Fibroblast of pulmonary artery (primary cell): ENCODE results near the gene FAAH.
"Not testable (repeated sequence)": the region's sequence is repeated elsewhere in the genome, so short reads cannot be mapped to it uniquely, and the experiment has no call there.

ENCODE experiments used
- DNase-seq: peaks from one replicate; pipeline ENCODE4 v3.0.0-alpha.2; 2010; ENCODE audit warnings: low read depth
- H3K4me3 ChIP-seq: replicated peaks from 2 replicates; pipeline ENCODE4 v1.5.1; 2011; ENCODE audit warnings: low read depth, mild to moderate bottlenecking, control low read depth, low read length, moderate library complexity
- CTCF ChIP-seq: IDR thresholded peaks from 2 replicates; pipeline ENCODE4 v1.5.1; 2011; ENCODE audit warnings: mild to moderate bottlenecking, control low read depth, low read length, inconsistent platforms; ENCODE audit errors: missing control alignments

Gene FAAH

GRCh38 chr1:46394108-46394871 lies at the start of gene FAAH:
Gene FAAH, plus strand, starts transcription at chr1:46394317. Its CDS starts 32 bp downstream, at chr1:46394349.
- TF ChIP-seq CTCF: no peak
- peak within 1 kb of the TSS; percentile 3 for H3K4me3 ChIP-seq
- peak; percentile 25 for DNase-seq

DNA sequence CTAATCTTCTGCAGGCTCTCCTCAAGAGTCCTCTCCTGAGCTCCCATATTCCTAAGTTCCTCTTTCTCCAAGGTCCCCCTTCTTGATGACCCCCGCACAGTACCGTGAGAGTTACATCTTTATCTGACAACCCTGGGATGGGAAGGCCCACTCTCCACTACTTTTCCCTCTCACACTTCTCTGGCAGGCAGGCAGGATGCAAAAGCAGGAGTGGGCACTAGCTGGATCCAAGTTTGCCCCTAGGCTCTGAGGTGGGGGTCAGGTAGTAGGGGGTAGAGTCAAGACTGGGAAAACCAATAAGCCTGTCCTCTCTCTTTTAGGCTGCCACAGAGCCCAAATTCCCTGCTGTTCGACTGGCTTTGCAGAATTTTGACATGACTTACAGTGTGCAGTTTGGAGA lies 49.6 kb upstream of the FAAH start:
- no peak overlapping the region for H3K4me3 ChIP-seq
- TF ChIP-seq CTCF: no peak
- no peak for DNase-seq

DNA sequence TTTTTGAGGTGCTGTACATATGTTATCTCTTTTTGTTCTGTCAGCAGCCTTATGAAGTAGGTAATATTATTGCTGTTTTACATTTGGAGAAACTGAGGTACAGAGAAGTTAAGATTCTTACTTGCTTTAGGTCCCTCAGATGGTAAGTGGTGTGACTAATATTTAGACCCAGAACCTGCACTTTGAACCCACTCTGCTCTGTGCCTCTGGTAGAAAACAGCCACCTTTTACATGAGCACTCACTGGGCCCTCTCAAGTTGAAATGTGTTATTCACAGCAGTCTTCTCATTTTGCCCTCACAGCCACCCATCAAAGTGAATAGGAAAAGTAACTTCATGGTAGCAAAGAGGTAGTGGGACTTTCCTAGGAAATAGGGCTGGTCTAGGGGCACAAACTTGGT lies 48.8 kb upstream of the FAAH start:
- no peak overlapping the region for H3K4me3 ChIP-seq
- no peak for DNase-seq
- no peak for TF ChIP-seq CTCF

- DNase-seq: no peak
- TF ChIP-seq CTCF: no peak
- no peak overlapping the region for H3K4me3 ChIP-seq
These were observed 41.8 kb upstream of the FAAH start for GRCh38 chr1:46352363-46352762.

DNA sequence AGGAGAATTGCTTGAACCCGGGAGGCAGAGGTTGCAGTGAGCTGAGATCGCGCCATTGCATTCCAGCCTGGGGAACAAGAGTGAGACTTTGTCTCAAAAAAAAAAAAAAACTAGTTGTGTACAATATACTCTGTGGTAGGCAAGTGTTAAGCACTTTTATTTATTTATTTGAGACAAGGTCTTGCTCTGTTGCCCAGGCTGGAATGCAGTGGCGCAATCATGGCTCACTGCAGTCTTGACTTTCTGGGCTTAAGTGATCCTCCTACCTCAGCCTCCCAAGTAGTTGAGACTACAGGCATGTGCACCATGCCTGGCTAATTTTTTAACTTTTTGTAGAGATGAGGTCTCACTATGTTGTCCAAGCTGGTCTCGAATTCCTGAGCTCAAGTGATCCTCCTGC lies 38.2 kb upstream of the FAAH start:
- not testable (repeated sequence) for DNase-seq, H3K4me3 ChIP-seq

DNA sequence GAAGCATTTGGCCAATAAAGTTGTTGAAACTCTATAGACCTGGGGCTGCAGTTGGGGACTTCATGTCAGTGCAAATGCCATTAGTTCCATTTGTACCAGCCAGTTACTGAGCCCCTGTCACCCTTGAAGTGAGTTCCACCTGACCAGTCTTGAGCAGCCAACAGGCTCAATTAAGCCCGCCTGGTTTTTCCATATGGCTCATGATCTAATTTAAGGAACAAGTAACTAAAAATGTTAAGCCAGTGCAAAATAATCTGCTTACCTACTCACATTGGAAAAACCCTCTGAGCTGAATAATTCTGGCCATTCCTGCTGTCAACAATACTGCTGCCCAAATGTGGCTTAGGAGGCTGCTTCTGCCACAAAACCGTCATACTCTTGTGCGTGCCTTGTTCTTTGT lies 32.0 kb upstream of the FAAH start:
- H3K4me3 ChIP-seq: no peak overlapping the region
- no peak for DNase-seq
- TF ChIP-seq CTCF: no peak

GRCh38 chr1:46363121-46363520 lies 31.0 kb upstream of the FAAH start:
- no peak overlapping the region for H3K4me3 ChIP-seq
- no peak for TF ChIP-seq CTCF
- no peak for DNase-seq
